ENCODE results near the gene HTT.

The HTT gene

GRCh38 chr4:3240936-3241522, 166.5 kb downstream of the HTT start:
- no peak for DNase-seq

DNA sequence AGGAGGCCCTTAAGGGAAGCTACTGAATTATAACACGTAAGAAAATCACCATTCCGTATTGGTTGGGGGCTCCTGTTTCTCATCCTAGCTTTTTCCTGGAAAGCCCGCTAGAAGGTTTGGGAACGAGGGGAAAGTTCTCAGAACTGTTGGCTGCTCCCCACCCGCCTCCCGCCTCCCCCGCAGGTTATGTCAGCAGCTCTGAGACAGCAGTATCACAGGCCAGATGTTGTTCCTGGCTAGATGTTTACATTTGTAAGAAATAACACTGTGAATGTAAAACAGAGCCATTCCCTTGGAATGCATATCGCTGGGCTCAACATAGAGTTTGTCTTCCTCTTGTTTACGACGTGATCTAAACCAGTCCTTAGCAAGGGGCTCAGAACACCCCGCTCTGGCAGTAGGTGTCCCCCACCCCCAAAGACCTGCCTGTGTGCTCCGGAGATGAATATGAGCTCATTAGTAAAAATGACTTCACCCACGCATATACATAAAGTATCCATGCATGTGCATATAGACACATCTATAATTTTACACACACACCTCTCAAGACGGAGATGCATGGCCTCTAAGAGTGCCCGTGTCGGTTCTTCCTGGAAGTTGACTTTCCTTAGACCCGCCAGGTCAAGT, 167.5 kb downstream of the HTT start:
- no peak for DNase-seq

DNA sequence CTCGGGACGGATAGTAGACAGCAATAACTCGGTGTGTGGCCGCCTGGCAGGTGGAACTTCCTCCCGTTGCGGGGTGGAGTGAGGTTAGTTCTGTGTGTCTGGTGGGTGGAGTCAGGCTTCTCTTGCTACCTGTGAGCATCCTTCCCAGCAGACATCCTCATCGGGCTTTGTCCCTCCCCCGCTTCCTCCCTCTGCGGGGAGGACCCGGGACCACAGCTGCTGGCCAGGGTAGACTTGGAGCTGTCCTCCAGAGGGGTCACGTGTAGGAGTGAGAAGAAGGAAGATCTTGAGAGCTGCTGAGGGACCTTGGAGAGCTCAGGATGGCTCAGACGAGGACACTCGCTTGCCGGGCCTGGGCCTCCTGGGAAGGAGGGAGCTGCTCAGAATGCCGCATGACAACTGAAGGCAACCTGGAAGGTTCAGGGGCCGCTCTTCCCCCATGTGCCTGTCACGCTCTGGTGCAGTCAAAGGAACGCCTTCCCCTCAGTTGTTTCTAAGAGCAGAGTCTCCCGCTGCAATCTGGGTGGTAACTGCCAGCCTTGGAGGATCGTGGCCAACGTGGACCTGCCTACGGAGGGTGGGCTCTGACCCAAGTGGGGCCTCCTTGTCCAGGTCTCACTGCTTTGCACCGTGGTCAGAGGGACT, 168.8 kb downstream of the HTT start:
- DNase-seq = no peak

GRCh38 chr4:3244002-3244401, 169.5 kb downstream of the HTT start:
- no peak for DNase-seq

- DNase-seq = no peak
Observed at GRCh38 chr4:3244747-3245146, 170.3 kb downstream of the HTT start.

DNA sequence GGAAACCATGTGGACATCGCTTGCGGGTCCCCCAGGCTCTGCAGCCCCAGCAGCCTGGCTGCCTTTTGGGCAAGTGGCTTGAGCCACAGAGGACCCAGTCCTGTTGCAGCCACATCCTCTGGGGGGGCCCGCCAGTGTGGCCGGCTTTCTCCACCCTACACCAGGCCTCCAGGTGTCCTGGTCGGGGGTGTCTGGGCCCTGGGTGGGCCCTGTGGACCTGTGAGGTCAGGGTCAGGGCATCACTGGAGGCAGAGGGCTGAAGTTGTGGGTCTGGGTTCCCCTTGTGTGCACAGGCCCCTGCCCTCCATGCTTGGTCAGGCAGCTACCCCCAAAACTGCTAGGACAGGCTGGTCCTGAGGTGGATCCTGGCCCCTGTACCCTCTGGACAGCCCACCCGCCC, 171.2 kb downstream of the HTT start:
- DNase-seq = no peak

DNA sequence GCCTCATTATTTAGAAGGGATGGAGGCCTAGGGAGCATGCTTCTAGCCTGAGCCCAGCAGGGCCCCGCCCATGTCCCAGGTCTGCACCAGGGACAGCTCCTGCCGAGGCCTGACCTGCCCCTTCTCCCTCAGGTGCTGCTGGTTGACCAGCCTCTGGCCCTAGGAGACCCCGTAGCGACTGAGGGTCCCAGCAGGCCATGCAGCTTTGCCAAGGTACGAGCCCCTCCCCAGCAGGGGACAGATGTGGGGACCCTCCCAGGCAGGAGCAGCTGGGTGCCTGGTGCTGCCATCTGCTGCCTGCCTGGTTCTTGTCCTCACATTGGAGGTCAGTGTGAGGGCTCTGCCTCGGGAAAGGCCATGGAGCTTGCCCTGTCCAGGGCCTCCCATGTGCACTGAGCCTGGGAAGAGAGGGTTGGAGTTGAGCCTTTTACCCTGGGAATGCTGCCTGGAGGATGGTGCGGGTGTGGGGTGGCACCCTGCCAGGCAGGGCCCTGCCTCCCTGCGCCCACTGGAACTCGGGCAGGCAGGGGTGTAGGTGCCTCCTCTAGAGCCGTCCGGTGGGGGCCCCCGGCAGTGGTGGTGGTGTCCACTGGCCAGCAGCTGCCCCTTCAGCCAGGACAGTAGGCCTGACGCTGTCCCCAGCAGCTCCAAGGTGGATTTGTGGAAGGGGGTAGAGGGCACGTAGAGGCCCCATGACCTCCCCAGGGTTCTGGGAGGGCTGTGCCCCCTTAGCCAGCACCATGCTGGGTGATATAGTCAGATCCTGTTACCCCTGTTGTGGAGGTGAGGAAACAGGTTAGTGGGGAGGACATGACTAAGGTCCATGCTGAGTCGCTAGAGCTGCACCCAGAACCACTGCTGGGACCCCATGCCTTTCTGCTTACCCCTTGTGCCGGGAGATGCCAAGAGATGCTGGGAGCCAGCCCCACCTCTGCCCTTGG, 172.2 kb downstream of the HTT start:
- DNase-seq = no peak

- DNase-seq = no peak
Observed at GRCh38 chr4:3247399-3248177, 173.1 kb downstream of the HTT start.

DNA sequence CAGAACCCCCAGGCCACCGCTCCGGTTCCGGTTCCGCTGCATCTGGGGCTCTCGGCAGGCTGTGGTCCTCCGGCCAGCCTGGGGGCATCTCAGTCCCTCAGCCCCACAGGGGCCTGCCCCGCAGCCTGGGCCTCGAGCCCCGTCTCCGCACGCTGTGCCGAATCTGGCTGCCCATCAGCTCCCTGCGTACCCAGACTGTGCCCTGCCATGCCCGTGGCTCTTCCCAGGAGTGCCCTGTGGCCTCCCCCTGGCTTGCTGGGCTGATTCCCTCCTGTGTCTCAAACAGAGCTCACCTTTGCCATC, 173.6 kb downstream of the HTT start:
- DNase-seq = no peak

DNA sequence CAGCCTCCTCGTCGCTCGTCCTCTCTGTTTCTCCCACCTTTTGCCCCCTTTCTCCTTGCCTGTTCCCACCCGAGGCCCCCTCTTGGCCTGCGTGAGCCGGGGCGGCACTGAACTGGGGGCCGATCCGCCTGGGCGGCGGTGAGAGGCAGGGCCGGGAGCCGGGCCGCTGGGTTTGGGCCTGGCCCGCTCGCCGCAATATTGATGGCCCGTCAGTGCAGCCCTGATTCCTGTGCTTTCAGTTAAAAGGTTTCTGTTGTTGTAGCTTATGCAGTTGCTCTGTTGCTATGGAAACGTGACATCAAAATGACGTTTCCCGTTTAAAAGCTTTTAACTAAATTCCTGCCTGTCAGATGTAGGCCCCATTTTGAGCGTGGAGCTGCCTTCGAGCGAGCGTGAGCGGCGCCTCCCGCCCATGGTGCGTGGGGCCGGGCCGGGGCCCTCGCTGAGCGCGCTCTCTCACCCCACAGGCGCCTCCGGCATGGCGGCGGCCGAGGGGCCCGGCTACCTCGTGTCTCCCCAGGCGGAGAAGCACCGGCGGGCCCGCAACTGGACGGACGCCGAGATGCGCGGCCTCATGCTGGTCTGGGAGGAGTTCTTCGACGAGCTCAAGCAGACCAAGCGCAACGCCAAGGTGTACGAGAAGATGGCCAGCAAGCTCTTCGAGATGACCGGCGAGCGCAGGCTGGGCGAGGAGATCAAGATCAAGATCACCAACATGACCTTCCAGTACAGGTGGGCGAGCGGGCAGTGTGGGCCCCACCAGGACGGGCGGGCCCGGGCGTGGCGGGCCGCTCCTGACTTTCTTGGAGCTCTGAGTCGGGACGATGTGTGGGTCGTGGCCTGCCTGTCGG, 174.6 kb downstream of the HTT start, which contains the start of gene MSANTD1:
Gene MSANTD1 (plus strand): TSS at position 349 of the 851 bp plus-strand sequence. CDS start 64 bp downstream, at position 413.
- DNase-seq = no peak

DNA sequence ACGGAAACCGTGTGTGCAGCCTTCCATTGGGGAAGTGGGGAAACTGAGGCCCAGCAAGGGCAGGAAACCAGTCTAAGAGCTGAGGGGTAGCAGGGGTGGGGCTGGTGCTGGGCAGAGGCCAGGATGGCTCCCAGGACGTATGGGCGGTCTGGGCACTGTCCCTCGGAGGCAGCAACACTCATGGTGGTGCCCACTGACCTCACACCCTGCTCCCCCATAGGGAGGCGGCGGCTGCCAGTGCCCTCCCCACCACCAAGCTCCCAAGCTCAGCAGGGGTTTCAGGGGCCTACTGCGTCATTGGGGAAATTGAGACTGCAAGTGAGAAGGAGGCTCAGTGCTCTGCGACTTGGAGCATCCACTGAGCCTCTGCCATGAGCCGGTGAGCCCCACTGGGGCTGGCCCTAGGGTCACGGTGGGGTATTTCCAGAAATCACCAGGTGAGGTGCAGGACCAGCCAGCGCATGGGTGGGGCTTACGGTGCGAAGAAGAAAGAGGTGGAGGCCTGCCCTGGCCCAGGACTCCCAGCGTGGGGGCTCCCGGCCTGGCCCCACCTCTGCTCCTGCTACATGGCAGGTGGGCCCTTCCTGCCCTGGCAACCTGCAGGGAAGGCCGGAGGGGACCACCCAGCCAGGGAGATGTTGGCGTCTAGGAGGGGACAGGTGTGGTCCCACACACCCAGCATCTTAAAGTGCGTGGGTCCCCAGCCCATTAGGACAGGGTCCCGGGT, 175.4 kb downstream of the HTT start:
- DNase-seq = no peak

GRCh38 chr4:3250438-3250955, 176.0 kb downstream of the HTT start:
- DNase-seq = no peak

GRCh38 chr4:3250956-3251690, 176.6 kb downstream of the HTT start:
- DNase-seq = no peak

- no peak for DNase-seq
Observed at GRCh38 chr4:3251691-3252479, 177.4 kb downstream of the HTT start.

DNA sequence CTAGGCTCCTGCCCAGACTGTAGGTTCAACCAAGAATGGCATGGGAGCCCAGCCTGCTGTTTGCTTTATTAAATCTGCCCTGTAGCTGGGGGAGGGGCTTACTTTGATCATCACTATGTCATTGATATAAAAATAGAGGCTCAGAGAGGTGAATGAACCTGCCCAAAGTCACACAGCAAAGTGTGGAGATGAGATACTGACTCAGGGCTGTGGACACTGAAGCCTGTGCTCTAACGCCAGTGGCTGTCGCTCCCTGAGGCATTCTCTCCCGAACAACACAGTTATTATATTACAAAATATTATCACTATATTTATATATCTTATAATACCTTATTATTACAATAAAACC, 178.0 kb downstream of the HTT start:
- DNase-seq = no peak

GRCh38 chr4:3252831-3253641, 178.6 kb downstream of the HTT start:
- no peak for DNase-seq

GRCh38 chr4:3253808-3254207, 179.3 kb downstream of the HTT start:
- DNase-seq = no peak

All from EL (cell line).